GM10248 (cell line): Measurements from ENCODE around the gene ADAM22.

ENCODE experiments used
- CTCF ChIA-PET: fragments of 300-600 bp; sonication (Branson Sonifier 250); formaldehyde crosslinking; extraction: SDS; loops from one replicate; lab custom pipeline; 2021; ENCODE audit warnings: antibody characterized with exemption; lab: Yijun Ruan, JAX
- POLR2A ChIA-PET: fragments of 350-650 bp; sonication (Branson Sonifier 250); formaldehyde crosslinking; extraction: SDS; loops from one replicate; lab custom pipeline; 2020; ENCODE audit warnings: antibody characterized with exemption; lab: Yijun Ruan, JAX
- DNase-seq: peaks from one replicate; pipeline ENCODE4 v3.0.0; 2012; ENCODE audit errors: extremely low spot score
- TF ChIP-seq, protein P1 (sequence below): IDR thresholded peaks from 2 replicates; pipeline ENCODE4 v1.5.1; 2012; ENCODE audit warnings: mild to moderate bottlenecking, low read depth; ENCODE audit errors: extremely low read depth, missing control alignments, control extremely low read depth

The ADAM22 gene

GRCh38 chr7:88018501-88018900 lies 84.5 kb downstream of the ADAM22 start:
- DNase-seq = no peak
- ChIA-PET CTCF (no interaction called here), POLR2A (no interaction called here)
- TF ChIP-seq, protein P1, sequence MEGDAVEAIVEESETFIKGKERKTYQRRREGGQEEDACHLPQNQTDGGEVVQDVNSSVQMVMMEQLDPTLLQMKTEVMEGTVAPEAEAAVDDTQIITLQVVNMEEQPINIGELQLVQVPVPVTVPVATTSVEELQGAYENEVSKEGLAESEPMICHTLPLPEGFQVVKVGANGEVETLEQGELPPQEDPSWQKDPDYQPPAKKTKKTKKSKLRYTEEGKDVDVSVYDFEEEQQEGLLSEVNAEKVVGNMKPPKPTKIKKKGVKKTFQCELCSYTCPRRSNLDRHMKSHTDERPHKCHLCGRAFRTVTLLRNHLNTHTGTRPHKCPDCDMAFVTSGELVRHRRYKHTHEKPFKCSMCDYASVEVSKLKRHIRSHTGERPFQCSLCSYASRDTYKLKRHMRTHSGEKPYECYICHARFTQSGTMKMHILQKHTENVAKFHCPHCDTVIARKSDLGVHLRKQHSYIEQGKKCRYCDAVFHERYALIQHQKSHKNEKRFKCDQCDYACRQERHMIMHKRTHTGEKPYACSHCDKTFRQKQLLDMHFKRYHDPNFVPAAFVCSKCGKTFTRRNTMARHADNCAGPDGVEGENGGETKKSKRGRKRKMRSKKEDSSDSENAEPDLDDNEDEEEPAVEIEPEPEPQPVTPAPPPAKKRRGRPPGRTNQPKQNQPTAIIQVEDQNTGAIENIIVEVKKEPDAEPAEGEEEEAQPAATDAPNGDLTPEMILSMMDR = no peak

- TF ChIP-seq, protein P1 = no peak
- CTCF ChIA-PET = no interaction called here
These were observed 87.1 kb downstream of the ADAM22 start for GRCh38 chr7:88020953-88021665.

GRCh38 chr7:88027724-88028123 lies 93.7 kb downstream of the ADAM22 start:
- CTCF ChIA-PET = interaction anchor here (1.0 to 1.3 kb wide), 2 partner anchors 11 to 12 kb away, joined by 3 to 4 read pairs; no protein-coding TSS in a partner anchor
- DNase-seq = no peak
- POLR2A ChIA-PET = no interaction called here

More at GRCh38 chr7:88020953-88021665, 87.1 kb downstream of the ADAM22 start:
- no peak for DNase-seq
- POLR2A ChIA-PET = no interaction called here

GRCh38 chr7:88034083-88034695 lies 100.1 kb downstream of the ADAM22 start:
- DNase-seq = no peak
- POLR2A ChIA-PET = no interaction called here
- CTCF ChIA-PET = interaction anchor here (1.1 to 2.0 kb wide), 5 partner anchors 8 to 70 kb away, joined by 3 to 7 read pairs (median 3); no protein-coding TSS in a partner anchor
- TF ChIP-seq, protein P1 = no peak

More at GRCh38 chr7:88027724-88028123, 93.7 kb downstream of the ADAM22 start:
- TF ChIP-seq, protein P1 = no peak

- ChIA-PET CTCF (interaction anchor here (0.7 kb wide), 1 partner anchor 148 kb away, joined by 3 read pairs; no protein-coding TSS in a partner anchor), POLR2A (no interaction called here)
- TF ChIP-seq, protein P1 = no peak
- DNase-seq = no peak
These were observed 103.0 kb downstream of the ADAM22 start for GRCh38 chr7:88037050-88037449.

DNA sequence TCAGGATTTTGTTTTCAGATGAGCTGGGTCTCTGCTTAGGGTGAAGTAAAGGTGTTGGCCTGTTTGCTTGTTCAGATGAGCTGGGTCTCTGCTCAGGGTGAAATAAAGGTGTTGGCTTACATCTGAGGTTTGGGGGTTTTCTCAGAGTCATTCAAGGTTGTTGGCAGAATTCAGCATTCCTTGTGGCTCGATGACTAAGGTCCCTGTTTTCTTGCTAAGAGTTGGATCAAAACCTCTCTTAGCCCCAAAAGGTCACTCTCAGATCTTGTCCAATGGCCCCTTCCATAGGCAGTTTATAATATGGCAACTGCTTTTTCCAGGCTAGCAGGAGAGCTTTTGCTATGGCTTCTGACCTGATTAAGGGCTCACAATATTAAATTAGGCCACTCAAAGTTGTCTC lies 106.6 kb downstream of the ADAM22 start:
- DNase-seq = no peak
- TF ChIP-seq, protein P1 = no peak
- POLR2A ChIA-PET = no interaction called here
- CTCF ChIA-PET = no interaction called here
